H1 (cell line): Measurements from ENCODE around the gene OBSL1. TPM values are rescaled to one million over a fixed set of nuclear protein-coding genes. Genes with fewer than 3 reads are reported as not detected.

Experiments used
- CBX5 ChIP-seq: fragments of 300-800, 300-1000 bp; sonication (generic); IDR thresholded peaks from 2 replicates; pipeline ENCODE4 v1.7.1; 2016; ENCODE audit warnings: antibody characterized with exemption, low read length, low read depth
- CHD1 ChIP-seq: IDR thresholded peaks from 2 replicates; pipeline ENCODE4 v1.6.1; 2012; ENCODE audit warnings: low read depth, low read length, improper control_type of control experiment
- SRF ChIP-seq: IDR thresholded peaks from 2 replicates; pipeline ENCODE4 v1.6.1; 2011; ENCODE audit warnings: mild to moderate bottlenecking, low read depth, low read length, moderate library complexity
- ZNF274 ChIP-seq: IDR thresholded peaks from 2 replicates; pipeline ENCODE4 v1.7.0; 2012; ENCODE audit warnings: low read length, borderline replicate concordance; ENCODE audit errors: extremely low read depth
- polyA plus RNA-seq, 7 experiments: library from polyadenylated mRNA; depleted of rRNA in 3 of 7; stranded (reverse) in 5 of 7; unstranded in 2 of 7; fragments of >200 nt in 5 of 7; fragments of 200-250 nt in 2 of 7; gene quantifications; 1 replicate in 5 of 7; 2 replicates in 1 of 7; 4 replicates in 1 of 7; pipeline versions ENCODE4 v1.2.1 to v1.2.3, GENCODE V29; 2011 to 2013; ENCODE audit warnings: missing spikeins in 2 of 7, mixed read lengths in 2 of 7
- total RNA-seq: library from RNA; stranded (reverse); fragmentation: NEBNext Ultra II Directional; extraction: Animal tissue kit (Norgen Biotek cat#: 25700); gene quantifications from 2 replicates; pipeline ENCODE4 v1.2.1, GENCODE V29; 2021
- TF ChIP-seq, protein P1 (sequence below): IDR thresholded peaks from 2 replicates; pipeline ENCODE4 v1.6.1; 2011; ENCODE audit warnings: low read length, improper control_type of control experiment

Gene OBSL1
- total and polyA plus RNA-seq, 2 of the 8 experiments (the other 6 are each of a cell fraction or from before 2014, with no cell fraction given), result 116 to 127 TPM

DNA sequence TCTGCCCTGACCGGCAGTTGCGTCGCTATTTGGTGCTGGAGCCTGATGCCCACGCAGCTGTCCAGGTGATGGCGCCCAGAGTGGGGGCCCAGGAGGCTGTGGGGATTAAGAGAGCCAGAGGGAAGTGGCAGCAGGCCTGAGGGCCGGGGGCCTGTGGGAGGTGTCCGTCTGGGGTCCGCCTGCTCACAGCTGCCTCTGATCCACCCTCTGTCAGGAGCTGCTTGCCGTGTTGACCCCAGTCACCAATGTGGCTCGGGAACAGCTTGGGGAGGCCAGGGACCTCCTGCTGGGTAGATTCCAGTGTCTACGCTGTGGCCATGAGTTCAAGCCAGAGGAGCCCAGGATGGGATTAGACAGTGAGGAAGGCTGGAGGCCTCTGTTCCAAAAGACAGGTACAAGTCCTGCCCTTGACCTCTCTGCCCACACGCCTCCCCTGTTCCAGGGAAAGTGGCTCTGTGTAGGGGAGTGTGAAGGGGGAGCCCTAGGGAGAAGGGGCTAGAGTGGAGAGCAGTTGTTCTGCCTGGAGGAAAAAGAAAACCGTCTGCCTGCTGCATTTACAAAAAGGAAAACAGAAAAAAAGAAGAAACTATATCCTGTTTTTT, 37.9 kb upstream of the OBSL1 start (continued):
- TF ChIP-seq, protein P1, sequence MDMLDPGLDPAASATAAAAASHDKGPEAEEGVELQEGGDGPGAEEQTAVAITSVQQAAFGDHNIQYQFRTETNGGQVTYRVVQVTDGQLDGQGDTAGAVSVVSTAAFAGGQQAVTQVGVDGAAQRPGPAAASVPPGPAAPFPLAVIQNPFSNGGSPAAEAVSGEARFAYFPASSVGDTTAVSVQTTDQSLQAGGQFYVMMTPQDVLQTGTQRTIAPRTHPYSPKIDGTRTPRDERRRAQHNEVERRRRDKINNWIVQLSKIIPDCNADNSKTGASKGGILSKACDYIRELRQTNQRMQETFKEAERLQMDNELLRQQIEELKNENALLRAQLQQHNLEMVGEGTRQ, result no peak
- TF ChIP-seq SRF (no peak), CHD1 (no peak), ZNF274 (no peak), CBX5 (no peak)
